G401 (cell line): ENCODE data around the gene IQSEC1. TPM values are rescaled to one million over a fixed set of nuclear protein-coding genes. Genes with fewer than 3 reads are reported as not detected.

Experiments
- DNase-seq: peaks from one replicate; pipeline ENCODE4 v3.0.0-alpha.2; 2015; ENCODE audit warnings: low spot score
- in situ Hi-C: cut with HindIII; loops from 2 replicates; pipeline ENCODE4 v1.10.0; 2016; ENCODE audit warnings: low sequenced_read_pairs, mixed read lengths
- total RNA-seq: library from RNA; depleted of rRNA; stranded (reverse); fragments of >200 nt; shearing (Covaris generic); gene quantifications from 2 replicates; pipeline ENCODE4 v1.2.3, GENCODE V29; 2014

IQSEC1 gene
- total RNA-seq, 1 experiment from 2014 or later, result 10.7 TPM

DNA sequence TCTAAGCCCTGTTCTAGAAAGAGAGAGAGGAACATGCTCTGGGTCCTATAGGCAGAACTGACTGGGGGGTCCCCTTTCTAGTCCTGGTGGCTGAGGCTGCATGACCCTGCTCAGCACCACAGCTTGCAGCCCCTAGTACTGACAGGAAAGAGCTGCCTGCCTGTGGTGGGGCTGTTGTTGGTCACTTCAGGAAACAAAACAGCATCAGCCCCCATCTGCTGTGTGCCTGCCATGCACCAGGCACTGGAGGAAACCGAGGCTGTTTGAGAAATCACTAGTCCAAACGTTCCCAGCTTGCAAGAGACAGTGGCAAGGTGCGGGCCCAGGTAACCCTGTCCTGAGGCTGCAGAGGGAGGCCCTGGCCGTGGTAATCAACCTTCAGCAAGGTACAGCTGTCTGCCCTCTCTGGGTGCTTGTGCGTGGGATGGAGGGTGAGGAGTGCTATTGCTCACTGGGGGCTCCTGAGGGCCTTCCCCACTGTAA lies 90.6 kb downstream of the IQSEC1 start:
- in situ Hi-C loops, result no loop called here

GRCh38 chr3:12981306-12982275 lies 91.6 kb downstream of the IQSEC1 start:
- in situ Hi-C loops, result no loop called here
- DNase-seq, result no peak

More for the DNA sequence above, 90.6 kb downstream of the IQSEC1 start:
- no peak for DNase-seq

GRCh38 chr3:12980596-12981290 lies 92.5 kb downstream of the IQSEC1 start:
- no peak for DNase-seq
- in situ Hi-C loops, result no loop called here

DNA sequence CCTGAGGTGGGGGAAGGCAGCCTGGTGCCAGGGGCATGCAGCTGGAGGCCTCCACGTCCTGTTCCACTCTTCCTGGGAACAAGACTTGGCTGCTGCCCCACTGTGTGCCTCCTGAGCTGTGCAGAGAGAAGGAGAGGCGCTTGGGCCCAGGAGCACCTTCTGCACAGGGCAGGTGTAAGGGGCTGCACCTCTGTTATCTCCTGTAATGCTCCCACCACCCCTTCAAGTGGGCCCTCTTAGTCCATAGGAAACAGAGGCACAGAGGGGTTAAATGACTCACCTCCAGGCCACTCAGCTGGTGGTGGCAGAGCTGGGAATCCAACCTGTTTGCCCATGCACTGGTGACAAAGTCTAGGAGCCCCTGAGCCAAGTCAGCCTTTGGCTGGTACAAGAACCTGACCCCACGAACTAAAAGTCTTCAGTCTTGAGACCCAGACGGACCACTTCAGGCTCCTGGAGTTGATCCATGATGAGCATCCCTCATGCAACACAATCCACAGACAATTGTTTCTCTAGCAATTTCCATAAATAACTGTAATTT lies 93.2 kb downstream of the IQSEC1 start:
- no peak for DNase-seq
- in situ Hi-C loops, result no loop called here

DNA sequence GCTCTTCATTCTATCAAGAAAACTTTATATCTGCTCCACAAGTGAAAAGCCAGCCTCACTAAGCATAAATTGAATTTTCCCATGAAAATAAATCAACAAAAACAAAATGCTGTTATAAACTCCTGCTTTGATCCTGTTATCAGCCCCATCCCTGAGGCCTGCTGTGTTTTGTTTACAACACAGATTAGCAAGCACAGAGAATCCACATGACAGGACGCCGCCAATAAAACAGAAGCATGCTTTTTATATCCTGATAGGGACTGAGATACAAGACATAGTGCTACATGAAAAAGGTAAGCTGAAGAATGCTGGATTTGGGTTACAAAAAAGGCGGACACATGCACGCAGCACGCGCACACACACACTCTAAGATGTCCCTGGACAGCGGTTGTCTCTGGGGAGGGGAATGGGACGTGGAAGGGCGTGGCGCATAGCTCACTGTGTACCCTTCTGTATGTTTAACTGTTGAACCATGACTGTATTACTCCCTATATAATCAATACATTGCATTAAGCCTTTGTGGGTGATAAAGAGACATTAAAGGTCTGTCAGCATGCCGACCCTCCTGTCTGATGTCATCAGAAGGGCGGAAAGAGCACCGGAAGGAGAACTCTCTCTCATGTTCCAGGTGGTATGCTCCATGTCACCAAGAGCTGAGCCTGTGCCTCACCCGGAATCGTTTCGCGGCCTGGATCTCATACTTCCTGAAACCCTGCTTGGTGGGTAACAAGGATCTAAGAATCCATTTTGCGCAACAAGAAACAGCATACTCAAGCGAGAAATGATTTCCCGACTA lies 93.9 kb downstream of the IQSEC1 start:
- no peak for DNase-seq
- in situ Hi-C loops, result no loop called here

- no peak for DNase-seq
- in situ Hi-C loops, result no loop called here
Measured at GRCh38 chr3:12978682-12979081, 94.5 kb downstream of the IQSEC1 start.

DNA sequence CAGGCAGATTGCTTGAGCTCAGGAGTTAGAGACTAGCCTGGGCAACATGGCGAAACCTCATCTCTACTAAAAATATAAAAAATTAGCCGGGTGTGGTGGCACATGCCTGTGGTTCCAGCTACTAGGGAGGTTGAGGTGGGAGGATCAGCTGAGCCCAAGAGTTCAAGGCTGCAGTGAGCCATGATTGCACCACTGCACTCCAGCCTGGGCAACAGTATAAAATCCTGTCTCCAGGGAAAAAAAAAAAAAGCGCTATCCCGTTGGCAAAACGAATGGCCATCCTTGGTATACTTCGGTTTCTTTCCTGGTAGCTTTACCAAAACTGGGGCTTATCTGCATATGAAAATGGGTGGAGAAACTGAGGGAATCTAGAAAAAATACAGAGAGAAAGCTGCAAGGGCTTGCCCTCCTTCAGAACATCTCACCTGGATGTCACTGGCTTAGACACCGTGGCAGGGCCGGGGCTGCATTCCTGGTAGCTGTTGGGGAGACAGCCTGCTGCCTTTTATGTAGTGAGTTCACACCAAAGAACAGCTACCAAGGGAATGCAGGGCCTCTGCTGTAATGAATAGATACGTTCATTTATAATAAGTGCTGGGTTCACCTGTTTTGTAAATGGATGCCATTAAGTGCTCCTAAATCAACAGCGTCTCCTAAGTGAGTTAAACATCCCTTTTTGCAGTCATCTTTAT lies 96.0 kb downstream of the IQSEC1 start:
- DNase-seq, result no peak
- in situ Hi-C loops, result no loop called here

DNA sequence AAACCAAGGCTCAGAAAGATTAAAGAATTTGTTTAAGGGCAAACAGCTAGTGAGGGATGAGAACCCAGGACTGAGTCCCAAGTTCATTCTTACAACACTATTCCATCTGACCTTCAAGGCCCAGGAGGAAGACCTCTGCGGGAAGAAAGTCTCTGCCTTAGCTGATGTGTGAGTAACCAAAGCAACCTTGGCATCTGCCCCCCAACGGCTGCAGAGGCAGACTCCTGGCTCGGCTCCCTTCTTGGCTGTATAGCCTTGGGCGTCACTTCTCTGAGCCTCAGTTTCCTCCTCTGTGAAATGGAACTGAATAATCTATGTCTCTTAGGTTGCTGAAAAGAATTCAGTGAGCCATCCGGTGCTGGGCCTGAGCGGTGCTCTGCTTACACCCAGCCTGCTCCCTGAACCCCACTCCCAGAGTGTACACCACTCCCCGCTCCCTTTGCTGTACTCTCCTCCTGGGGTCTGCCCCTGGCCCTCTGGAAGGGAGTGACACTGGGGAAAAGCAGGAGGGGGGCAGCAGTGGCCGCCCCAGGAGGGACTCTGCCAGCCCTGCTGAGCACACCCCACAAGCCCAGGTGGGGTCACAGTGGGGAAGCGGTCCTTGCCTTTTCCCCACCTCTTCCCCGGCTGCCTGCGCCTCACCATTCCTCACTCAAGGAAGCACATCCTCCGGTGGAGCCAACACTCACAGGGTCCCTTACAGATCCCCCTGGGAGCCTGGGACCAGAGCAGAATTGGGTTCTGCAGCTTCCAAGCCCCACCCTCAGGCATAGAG lies 97.3 kb downstream of the IQSEC1 start:
- no peak for DNase-seq
- in situ Hi-C loops, result no loop called here

DNA sequence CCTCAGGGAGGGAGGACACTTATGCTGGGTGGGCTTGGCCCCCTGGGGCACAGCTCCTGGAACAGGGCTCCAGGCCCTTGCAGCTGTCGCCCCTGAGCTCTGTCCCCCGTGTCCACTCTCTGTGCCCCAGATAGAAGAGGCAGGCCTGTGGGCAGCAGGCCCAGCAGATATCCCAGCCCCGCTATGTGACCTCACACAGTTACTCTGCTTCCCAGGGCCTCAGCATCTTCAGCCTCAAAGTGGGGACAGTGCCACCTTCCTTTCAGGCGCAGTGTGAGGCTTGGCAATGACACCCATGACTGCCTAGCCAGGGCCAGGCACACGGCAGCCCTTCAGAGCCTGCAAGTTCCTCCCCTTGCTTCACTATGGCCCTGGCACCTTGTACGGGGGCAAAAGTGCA lies 98.4 kb downstream of the IQSEC1 start:
- peak; percentile 64 for DNase-seq
- in situ Hi-C loops, result no loop called here

DNA sequence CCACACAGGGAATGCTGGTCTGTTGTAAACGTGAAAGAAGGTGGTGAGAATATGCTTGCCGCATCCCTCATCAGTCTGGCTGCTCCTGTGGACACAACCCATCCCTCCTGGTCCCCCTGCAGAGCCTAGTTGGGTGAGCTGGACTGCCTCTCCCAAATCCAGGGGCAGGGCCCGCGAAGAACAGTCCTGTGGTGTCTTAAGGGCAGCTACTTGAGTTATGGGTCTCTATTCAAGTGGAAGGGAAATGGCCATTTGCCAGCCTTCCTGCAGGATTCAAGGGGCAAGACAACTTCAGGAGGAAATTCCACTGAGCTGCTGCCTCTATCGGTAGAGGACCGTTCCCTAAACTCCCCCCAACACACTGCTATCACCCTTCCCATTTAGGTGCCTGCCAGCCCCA lies 98.9 kb downstream of the IQSEC1 start:
- in situ Hi-C loops, result no loop called here

DNA sequence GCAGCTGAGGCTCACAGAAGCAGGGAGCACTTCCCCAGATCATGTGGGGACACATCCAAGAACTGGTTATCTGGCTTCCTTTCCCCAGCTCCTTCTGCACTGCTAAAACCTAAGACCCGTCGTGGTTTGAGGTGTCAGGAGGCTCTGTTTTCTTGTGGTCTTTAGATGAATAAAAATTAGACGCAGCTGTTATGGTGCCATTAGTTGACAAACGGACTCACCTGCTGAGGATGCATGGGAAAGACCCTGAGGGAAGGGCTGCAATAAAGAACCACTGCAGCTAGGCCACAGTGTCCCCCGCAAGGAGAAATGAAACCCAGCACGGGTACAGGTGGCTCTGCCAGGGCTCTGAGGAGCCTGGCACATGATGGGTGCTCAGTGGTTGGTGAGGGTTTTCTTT lies 99.4 kb downstream of the IQSEC1 start:
- in situ Hi-C loops, result no loop called here

More for the DNA sequence above, 98.9 kb downstream of the IQSEC1 start:
- no peak for DNase-seq

DNA sequence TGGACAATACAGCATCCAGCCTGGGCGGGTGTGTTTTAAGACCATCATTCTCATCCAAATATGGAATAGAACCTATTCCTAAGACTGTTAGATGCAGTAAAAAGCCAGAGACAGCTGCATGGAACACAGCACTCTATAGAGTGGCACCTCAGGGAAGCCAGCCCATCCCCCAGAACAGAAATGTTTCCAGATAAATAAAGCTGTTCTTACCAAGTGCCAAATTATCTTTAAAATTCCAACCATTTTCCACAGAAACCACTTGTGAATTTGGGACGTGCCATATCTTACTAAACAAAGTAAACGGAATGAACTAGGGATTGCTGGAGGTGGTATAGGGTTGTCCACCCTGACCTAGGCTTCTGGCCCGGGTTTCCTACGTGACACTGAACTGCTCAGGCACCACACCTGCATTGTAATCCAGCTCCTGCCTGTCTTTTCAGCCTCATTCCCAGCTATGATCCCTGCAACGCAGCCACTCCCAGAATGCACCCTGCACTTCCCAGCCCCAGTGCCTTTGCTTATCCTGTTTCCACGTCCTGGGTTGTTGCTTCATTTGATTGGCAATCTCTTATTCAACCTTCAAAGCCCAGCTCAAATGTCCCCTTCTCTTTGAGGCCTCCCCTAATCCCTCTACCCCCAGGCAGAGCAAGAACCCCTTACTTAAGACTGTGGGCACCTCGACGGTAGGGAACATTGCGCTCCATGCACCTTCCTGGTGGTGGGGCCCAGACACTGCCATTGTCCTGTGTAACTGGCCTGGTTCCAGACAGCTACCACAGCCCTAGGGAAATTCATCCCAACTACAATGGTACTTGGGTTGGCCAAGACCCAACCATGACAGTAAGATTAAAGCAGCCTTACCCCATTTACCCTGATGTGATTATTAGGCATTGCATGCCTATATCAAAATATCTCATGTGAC lies 100.2 kb downstream of the IQSEC1 start:
- in situ Hi-C loops, result no loop called here
- no peak for DNase-seq

More for the DNA sequence above, 99.4 kb downstream of the IQSEC1 start:
- DNase-seq, result no peak

GRCh38 chr3:12972043-12972442 lies 101.2 kb downstream of the IQSEC1 start:
- in situ Hi-C loops, result no loop called here
- DNase-seq, result no peak

GRCh38 chr3:12970684-12971083 lies 102.5 kb downstream of the IQSEC1 start:
- in situ Hi-C loops, result no loop called here
- DNase-seq, result no peak

DNA sequence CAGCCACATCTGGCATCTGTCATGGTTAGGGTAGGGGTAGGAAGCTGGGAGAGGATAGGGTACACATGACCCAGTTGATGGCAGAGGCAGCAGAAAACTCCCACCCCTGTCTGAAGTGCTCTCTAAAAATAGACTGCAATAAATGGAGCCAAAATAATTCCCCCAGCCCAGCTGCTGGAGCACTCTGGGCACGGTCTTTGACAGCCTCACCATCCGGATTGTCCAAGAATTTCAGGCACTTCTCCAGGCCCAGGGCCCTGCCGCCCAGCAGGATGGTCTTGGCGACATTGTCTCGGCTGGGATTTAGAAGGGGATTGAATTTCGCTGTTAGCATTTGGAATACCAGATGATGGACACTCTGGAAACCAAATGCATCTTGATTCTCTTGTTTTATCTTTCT lies 103.7 kb downstream of the IQSEC1 start:
- in situ Hi-C loops, result no loop called here
- DNase-seq, result no peak

- in situ Hi-C loops, result no loop called here
- no peak for DNase-seq
Measured at GRCh38 chr3:12968541-12968940, 104.7 kb downstream of the IQSEC1 start.
